Esophagus muscularis mucosa (tissue), 4 donors: ENCODE results near the gene PRKX. TPM values are rescaled to one million over a fixed set of nuclear protein-coding genes. Genes with fewer than 3 reads are reported as not detected.
"Not testable (repeated sequence)": the region's sequence is repeated elsewhere in the genome, so short reads cannot be mapped to it uniquely, and the experiment has no call there.

Experiments
- DNase-seq: peaks from one replicate; pipeline ENCODE4 v3.0.0-alpha.2; 2017; ENCODE audit errors: extremely low spot score
- H3K27ac ChIP-seq, 4 donors: fragments of 200-600 bp; sonication (generic); replicated peaks in 1 of 4; 1 replicate in 3 of 4; 2 replicates in 1 of 4; pipeline ENCODE4 v1.5.1; 2016 to 2019; ENCODE audit warnings: mild to moderate bottlenecking in 1 of 4
- H3K27me3 ChIP-seq, 4 donors: fragments of 200-600 bp; sonication (generic); one replicate each; pipeline versions ENCODE4 v1.5.1 to v1.6.0; 2016 to 2019
- H3K36me3 ChIP-seq, 4 donors: fragments of 200-600 bp; sonication (generic); one replicate each; pipeline ENCODE4 v1.5.1; 2016 to 2019
- H3K4me1 ChIP-seq, 4 donors: fragments of 200-600 bp; sonication (generic); one replicate each; pipeline ENCODE4 v1.5.1; 2016 to 2019
- H3K4me3 ChIP-seq, 4 donors: fragments of 200-600 bp; sonication (generic); 1 replicate in 2 of 4; 2 replicates in 2 of 4; pipeline ENCODE4 v1.5.1; 2016 to 2019; ENCODE audit warnings: mild to moderate bottlenecking in 4 of 4, moderate library complexity in 1 of 4
- H3K9me3 ChIP-seq, 4 donors: fragments of 200-600 bp; sonication (generic); 1 replicate in 3 of 4; 2 replicates in 1 of 4; pipeline ENCODE4 v1.5.1; 2016 to 2019
- CTCF ChIP-seq, 3 experiments: fragments of 200-600 bp in 2 of 3; fragments of 450-650 bp in 1 of 3; sonication (generic) in 2 of 3; IDR thresholded peaks; one replicate each; pipeline ENCODE4 v1.5.1; 2017 to 2019; ENCODE audit warnings: antibody characterized with exemption in 3 of 3, mild to moderate bottlenecking in 2 of 3, moderate library complexity in 1 of 3
- EP300 ChIP-seq: sonication (generic); formaldehyde crosslinking; IDR thresholded peaks from one replicate; pipeline ENCODE4 v1.6.1; 2017; ENCODE audit warnings: antibody characterized with exemption
- POLR2A ChIP-seq: fragments of 450-650 bp; IDR thresholded peaks from one replicate; pipeline ENCODE4 v1.6.1; 2017; ENCODE audit warnings: antibody characterized with exemption, moderate library complexity, mild to moderate bottlenecking, low read depth
- POLR2AphosphoS5 ChIP-seq, 2 donors: sonication (generic); formaldehyde crosslinking; IDR thresholded peaks; one replicate each; pipeline ENCODE4 v1.6.1; 2017; ENCODE audit warnings: antibody characterized with exemption in 2 of 2
- WGBS: methylation state at CpG from one replicate; pipeline ENCODE4 v1.1.5; 2018; 5-methylcytosine and 5-hydroxymethylcytosine counted together
- intact Hi-C: fragments of 100-400 bp; cut with DNase I; formaldehyde crosslinking; loops from one replicate; pipeline ENCODE4 v1.15.1; 2023
- total RNA-seq, 4 donors: library from RNA; depleted of rRNA; stranded (reverse); fragments of >200 nt; gene quantifications; one replicate each; pipeline versions ENCODE4 v1.1.0 to v1.2.1, GENCODE V29; 2016

Gene PRKX
- total RNA-seq, 4 donors from 2014 or later: 5.6 to 8.9 (median 6.6) TPM

- TF ChIP-seq POLR2AphosphoS5 (IDR thresholded peaks at IDR 0.05) (no peak), CTCF (IDR thresholded peaks at IDR 0.05) (no peak), POLR2A (no peak), EP300 (no peak)
- no peaks in the 10 kb centered on the region for H3K36me3 ChIP-seq
- DNase-seq: no peak
- H3K27ac ChIP-seq: peak overlapping the region; percentile 40 to 62 (median 52)
- peaks cover 0 to 5% (median 4%) of the 10 kb centered on the region in 4 donors for H3K4me1 ChIP-seq
- no peaks in the 10 kb centered on the region for H3K9me3 ChIP-seq
- no peaks in the 10 kb centered on the region for H3K27me3 ChIP-seq
- 30% methylated on average over 9 of the region's 9 CpGs for WGBS
- intact Hi-C loops: no loop called here
- peak overlapping the region; percentile 18 to 37 (median 31) for H3K4me3 ChIP-seq
Measured at GRCh38 chrX:3699821-3700381, 13.5 kb downstream of the PRKX start.

- Histone ChIP-seq H3K27ac (peak overlapping the region in 3 of 4 donors; percentile 15 to 51 (median 40)), H3K36me3 (no peaks in the 10 kb centered on the region), H3K4me1 (peaks cover 0 to 5% (median 4%) of the 10 kb centered on the region in 4 donors), H3K27me3 (no peaks in the 10 kb centered on the region), H3K9me3 (no peaks in the 10 kb centered on the region), H3K4me3 (no peak overlapping the region)
- intact Hi-C loops: no loop called here
- DNase-seq: no peak
- no peak for TF ChIP-seq EP300
- TF ChIP-seq POLR2AphosphoS5 (IDR thresholded peaks at IDR 0.05): peak; percentile 37 to 41
- WGBS: 70% methylated on average over 15 of the region's 16 CpGs
Measured at GRCh38 chrX:3697701-3698279, 15.7 kb downstream of the PRKX start.

- H3K36me3 ChIP-seq: no peaks in the 10 kb centered on the region
- WGBS: 75% methylated on average over 9 of the region's 9 CpGs
- peak overlapping the region in 3 of 4 donors; percentile 15 to 51 (median 40) for H3K27ac ChIP-seq
- no peak for TF ChIP-seq CTCF (IDR thresholded peaks at IDR 0.05)
- TF ChIP-seq EP300: no peak
- TF ChIP-seq POLR2AphosphoS5 (IDR thresholded peaks at IDR 0.05): no peak
- TF ChIP-seq POLR2A: no peak
- intact Hi-C loops: no loop called here
- no peaks in the 10 kb centered on the region for H3K9me3 ChIP-seq
- no peak overlapping the region for H3K4me3 ChIP-seq
- DNase-seq: no peak
- H3K4me1 ChIP-seq: peaks cover 0 to 5% (median 4%) of the 10 kb centered on the region in 4 donors
- no peaks in the 10 kb centered on the region for H3K27me3 ChIP-seq
Measured at GRCh38 chrX:3697220-3697684, 16.2 kb downstream of the PRKX start.

- H3K9me3 ChIP-seq: no peaks in the 10 kb centered on the region
- H3K27me3 ChIP-seq: no peaks in the 10 kb centered on the region
- no peaks in the 10 kb centered on the region for H3K36me3 ChIP-seq
- peaks cover 0 to 4% (median 3%) of the 10 kb centered on the region in 4 donors for H3K4me1 ChIP-seq
- H3K27ac ChIP-seq: no peak overlapping the region
- no peak for DNase-seq
- intact Hi-C loops: no loop called here
- WGBS: 96% methylated on average over 5 of the region's 5 CpGs
- no peak overlapping the region for H3K4me3 ChIP-seq
- no peak for TF ChIP-seq POLR2A
- no peak for TF ChIP-seq EP300
- TF ChIP-seq POLR2AphosphoS5 (IDR thresholded peaks at IDR 0.05): no peak
- TF ChIP-seq CTCF (IDR thresholded peaks at IDR 0.05): no peak
Measured at GRCh38 chrX:3695536-3695935, 17.9 kb downstream of the PRKX start.

GRCh38 chrX:3690140-3690539 lies 23.3 kb downstream of the PRKX start:
- Histone ChIP-seq H3K27ac (no peak overlapping the region), H3K27me3 (no peaks in the 10 kb centered on the region), H3K9me3 (no peaks in the 10 kb centered on the region), H3K4me1 (no peaks in the 10 kb centered on the region), H3K36me3 (no peaks in the 10 kb centered on the region), H3K4me3 (no peak overlapping the region)
- no peak for DNase-seq
- TF ChIP-seq POLR2A: no peak
- TF ChIP-seq CTCF (IDR thresholded peaks at IDR 0.05): no peak
- no peak for TF ChIP-seq POLR2AphosphoS5 (IDR thresholded peaks at IDR 0.05)
- TF ChIP-seq EP300: no peak
- intact Hi-C loops: no loop called here
- WGBS: 65% methylated on average over 3 of the region's 3 CpGs

GRCh38 chrX:3683236-3683635 lies 30.2 kb downstream of the PRKX start:
- intact Hi-C loops, H3K36me3 ChIP-seq, H3K27ac ChIP-seq, H3K4me1 ChIP-seq, H3K27me3 ChIP-seq, H3K9me3 ChIP-seq, DNase-seq, H3K4me3 ChIP-seq: not testable (repeated sequence)
- WGBS: 83% methylated on average over 6 of the region's 7 CpGs
